Glutamatergic neuron (in vitro differentiated cells): ENCODE results near the gene KNSTRN. TPM values are rescaled to one million over a fixed set of nuclear protein-coding genes. Genes with fewer than 3 reads are reported as not detected.
A peak's percentile ranks its signal among the peaks of the same experiment; 100 is the strongest.

Source experiments
- DNase-seq: peaks from one replicate; pipeline ENCODE4 v3.0.0; 2022
- H3K27ac Mint-ChIP-seq: one replicate; pipeline ENCODE4 v1.8.0; 2020; ENCODE audit warnings: mild to moderate bottlenecking, mixed read lengths, inconsistent platforms; ENCODE audit not compliant: unreplicated experiment
- H3K27me3 Mint-ChIP-seq: one replicate; pipeline ENCODE4 v1.8.0; 2020; ENCODE audit warnings: mild to moderate bottlenecking, moderate library complexity, mixed read lengths, inconsistent platforms; ENCODE audit not compliant: unreplicated experiment
- H3K36me3 Mint-ChIP-seq: one replicate; pipeline ENCODE4 v1.8.0; 2020; ENCODE audit warnings: mild to moderate bottlenecking, mixed read lengths, inconsistent platforms; ENCODE audit not compliant: unreplicated experiment
- H3K4me1 Mint-ChIP-seq: one replicate; pipeline ENCODE4 v1.8.0; 2020; ENCODE audit warnings: mild to moderate bottlenecking, low read depth, mixed read lengths, inconsistent platforms; ENCODE audit not compliant: unreplicated experiment
- H3K4me3 Mint-ChIP-seq: one replicate; pipeline ENCODE4 v1.8.0; 2020; ENCODE audit warnings: mild to moderate bottlenecking, mixed read lengths, inconsistent platforms; ENCODE audit not compliant: unreplicated experiment
- H3K9me3 Mint-ChIP-seq: one replicate; pipeline ENCODE4 v1.8.0; 2020; ENCODE audit warnings: mild to moderate bottlenecking, moderate library complexity, mixed read lengths, inconsistent platforms; ENCODE audit not compliant: unreplicated experiment
- CTCF ChIP-seq: fragments of 200-600 bp; sonication (generic); IDR thresholded peaks from one replicate; pipeline ENCODE4 v1.5.0; 2021; ENCODE audit not compliant: partially characterized antibody, unreplicated experiment
- total RNA-seq: library from RNA; stranded (reverse); fragmentation: NEBNext Ultra II Directional; extraction: Animal tissue kit (Norgen Biotek cat#: 25700); gene quantifications from one replicate; pipeline ENCODE4 v1.2.1, GENCODE V29; 2021; ENCODE audit not compliant: unreplicated experiment

Gene KNSTRN
- total RNA-seq, 1 donor from 2014 or later, result 62.9 TPM

GRCh38 chr15:40399370-40399769 lies 16.8 kb downstream of the KNSTRN start:
- no peak overlapping the region for H3K4me3 Mint-ChIP-seq
- no peaks in the 10 kb centered on the region for H3K27me3 Mint-ChIP-seq
- DNase-seq, result no peak
- no peak for TF ChIP-seq CTCF
- no peak overlapping the region for H3K27ac Mint-ChIP-seq
- H3K36me3 Mint-ChIP-seq, result no peaks in the 10 kb centered on the region
- H3K4me1 Mint-ChIP-seq, result no peaks in the 10 kb centered on the region
- H3K9me3 Mint-ChIP-seq, result no peaks in the 10 kb centered on the region

GRCh38 chr15:40405501-40406381 lies 23.2 kb downstream of the KNSTRN start, which contains the start of gene IVD:
Gene IVD (plus strand): TSS chr15:40405795. CDS start chr15:40405828, 33 bp downstream.
- H3K4me1 Mint-ChIP-seq, result peaks cover 6% of the 10 kb centered on the region

GRCh38 chr15:40407330-40407990 lies 24.9 kb downstream of the KNSTRN start:
- Mint-ChIP-seq H3K36me3 (no peaks in the 10 kb centered on the region), H3K9me3 (peaks cover 5% of the 10 kb centered on the region), H3K4me3 (no peak overlapping the region), H3K27ac (peak overlapping the region; percentile 24), H3K27me3 (no peaks in the 10 kb centered on the region), H3K4me1 (peaks cover 6% of the 10 kb centered on the region)
- no peak for DNase-seq
- no peak for TF ChIP-seq CTCF

More at GRCh38 chr15:40405501-40406381, 23.2 kb downstream of the KNSTRN start, which contains the start of gene IVD:
- peak; percentile 96 for DNase-seq
- H3K27ac Mint-ChIP-seq, result peak within 1 kb of the TSS; percentile 76
- H3K9me3 Mint-ChIP-seq, result peaks cover 3% of the 10 kb centered on the region
- H3K27me3 Mint-ChIP-seq, result no peaks in the 10 kb centered on the region
- peak within 1 kb of the TSS; percentile 92 for H3K4me3 Mint-ChIP-seq
- H3K36me3 Mint-ChIP-seq, result no peaks in the 10 kb centered on the region
- TF ChIP-seq CTCF, result no peak

- TF ChIP-seq CTCF, result no peak
- H3K9me3 Mint-ChIP-seq, result peaks cover 5% of the 10 kb centered on the region
- H3K36me3 Mint-ChIP-seq, result no peaks in the 10 kb centered on the region
- no peak overlapping the region for H3K4me3 Mint-ChIP-seq
- H3K27me3 Mint-ChIP-seq, result no peaks in the 10 kb centered on the region
- H3K4me1 Mint-ChIP-seq, result peaks cover 6% of the 10 kb centered on the region
- no peak overlapping the region for H3K27ac Mint-ChIP-seq
- DNase-seq, result no peak
Observed at GRCh38 chr15:40409366-40409765, 26.8 kb downstream of the KNSTRN start.
